Liver (tissue), 3 donors: ENCODE measurements around the gene FAM210A.

Source experiments
- CTCF ChIP-seq: fragments of 150-350 bp; IDR thresholded peaks from 2 replicates; pipeline ENCODE4 v1.5.1; 2017; ENCODE audit warnings: improper control_type of control experiment, low read depth, low read length; ENCODE audit not compliant: missing input control
- MAX ChIP-seq: IDR thresholded peaks from 2 replicates; pipeline ENCODE4 v1.6.1; 2016; ENCODE audit warnings: antibody characterized with exemption
- RAD21 ChIP-seq, 2 donors: IDR thresholded peaks; 2 replicates each; pipeline ENCODE4 v1.6.1; 2016; ENCODE audit warnings: antibody characterized with exemption in 2 of 2, mild to moderate bottlenecking in 2 of 2
- REST ChIP-seq: IDR thresholded peaks from 2 replicates; pipeline ENCODE4 v1.6.1; 2016; ENCODE audit warnings: antibody characterized with exemption, mild to moderate bottlenecking
- SP1 ChIP-seq: IDR thresholded peaks from 2 replicates; pipeline ENCODE4 v1.6.1; 2018; ENCODE audit warnings: antibody characterized with exemption, mild to moderate bottlenecking
- TAF1 ChIP-seq: conservative IDR thresholded peaks from 2 replicates; pipeline ENCODE4 v1.6.1; 2016; ENCODE audit warnings: antibody characterized with exemption, mild to moderate bottlenecking
- donor health status: healthy.
- donor health status: healthy.

GRCh38 chr18:13756671-13757070, 30.3 kb upstream of the FAM210A start:
- TF ChIP-seq CTCF (no peak), TAF1 (no peak), RAD21 (IDR thresholded peaks at IDR 0.05) (no peak), REST (no peak), SP1 (no peak), MAX (no peak)
